ENCODE data around the gene TTC7B.
"Not testable (repeated sequence)": the region's sequence is repeated elsewhere in the genome, so short reads cannot be mapped to it uniquely, and the experiment has no call there.

TTC7B gene

DNA sequence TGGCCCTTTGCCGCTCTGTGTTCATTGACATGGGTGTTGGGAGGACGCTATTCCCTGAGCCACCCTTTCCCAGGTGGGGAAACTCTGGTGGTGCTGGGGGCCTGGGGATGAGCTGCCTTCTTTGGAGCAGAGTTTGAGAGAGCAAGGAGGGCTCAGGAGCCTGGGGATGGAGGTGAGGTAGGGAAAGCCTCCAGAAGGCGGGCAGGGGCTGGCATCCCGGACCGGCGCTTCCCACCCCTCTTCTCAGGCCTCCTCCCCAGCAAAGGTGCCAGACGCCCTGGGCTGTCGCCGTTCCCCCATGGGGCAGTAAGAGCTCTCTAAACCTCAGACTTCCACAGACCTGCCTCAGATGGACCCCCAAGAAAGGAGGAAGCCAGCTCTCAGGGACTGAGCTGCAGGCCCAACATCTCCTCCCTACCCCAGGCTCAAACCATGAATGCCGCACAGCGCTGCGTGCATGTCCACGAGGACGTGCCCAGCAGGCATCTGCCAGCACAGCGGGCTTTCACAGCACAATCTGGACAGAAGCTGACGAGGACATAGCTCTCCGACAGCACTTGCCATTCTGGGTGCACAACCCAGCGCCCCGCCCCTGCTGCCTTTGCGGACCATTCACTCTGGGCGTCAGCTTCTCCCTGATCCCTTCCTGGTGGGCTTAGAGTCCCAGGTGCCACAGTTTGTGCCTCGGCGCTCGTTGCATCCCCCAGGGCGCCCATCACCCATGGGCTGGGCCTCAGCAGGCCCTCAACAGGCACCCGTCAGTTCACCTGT lies 14.9 kb upstream of the TTC7B start:
- DNase-seq (ENCODE audit: extremely low read depth in 1 of 2, low read depth in 1 of 2), result no peak

DNA sequence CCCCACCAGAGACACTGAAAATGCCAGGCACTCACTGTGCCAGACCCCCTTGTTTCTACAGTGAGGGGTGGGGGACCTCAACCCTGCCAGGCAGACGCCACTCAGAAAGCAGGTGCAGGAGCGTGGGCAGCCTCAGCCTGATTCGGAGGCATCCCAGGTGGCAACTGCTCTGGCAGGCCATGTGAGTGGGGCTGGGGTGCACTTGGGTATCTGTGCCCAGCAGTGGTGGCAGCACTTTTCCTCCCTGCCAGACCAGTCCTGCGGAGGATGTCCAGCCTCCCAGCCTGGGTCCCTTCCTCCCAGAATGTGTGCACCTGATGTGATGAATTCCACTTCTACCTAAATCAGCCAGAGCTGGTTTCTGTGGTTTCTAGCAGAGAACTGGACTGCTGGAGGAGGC lies 13.4 kb upstream of the TTC7B start:
- DNase-seq (ENCODE audit: extremely low read depth in 1 of 2, low read depth in 1 of 2), result no peak

DNA sequence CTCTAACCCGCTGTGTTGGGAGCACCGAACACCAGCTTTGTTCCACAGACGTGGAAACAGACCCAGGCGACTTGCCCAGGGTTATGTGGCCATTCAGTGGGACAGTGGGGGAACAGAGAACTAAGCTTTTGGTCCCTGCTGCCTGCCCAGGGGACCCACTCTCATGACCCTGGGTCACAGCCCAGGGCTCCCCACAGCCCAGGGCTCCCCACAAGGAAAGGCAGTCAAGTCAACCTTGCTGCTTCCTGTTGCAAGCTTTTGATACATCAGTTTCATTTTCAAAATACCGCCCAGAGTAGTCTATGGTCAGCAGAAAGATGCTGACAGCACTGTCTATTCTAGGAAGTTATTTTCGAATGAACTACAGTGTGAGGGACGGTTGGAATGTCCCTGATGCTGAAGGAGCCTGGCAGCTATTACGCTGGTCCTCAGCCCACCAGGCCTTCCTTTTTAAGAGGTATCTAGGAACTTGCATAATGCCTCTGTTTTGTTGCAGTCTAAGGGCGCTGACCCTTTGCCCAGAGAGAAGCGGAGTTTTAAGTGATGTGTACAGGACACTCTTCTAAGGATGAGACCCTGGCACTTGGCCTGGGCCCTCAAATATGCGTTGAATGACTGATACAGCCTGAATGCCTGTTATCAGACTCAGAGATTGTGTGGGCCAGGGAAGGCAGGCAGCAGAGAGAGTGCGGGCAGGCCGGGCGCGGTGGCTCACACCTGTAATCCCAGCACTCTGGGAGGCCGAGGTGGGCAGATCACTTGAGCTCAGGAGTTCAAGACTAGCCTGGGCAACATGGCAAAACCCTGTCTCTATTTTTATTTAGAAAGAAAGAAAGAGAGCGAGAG lies 12.6 kb upstream of the TTC7B start:
- no peak for DNase-seq (ENCODE audit: extremely low read depth in 1 of 2, low read depth in 1 of 2)

DNA sequence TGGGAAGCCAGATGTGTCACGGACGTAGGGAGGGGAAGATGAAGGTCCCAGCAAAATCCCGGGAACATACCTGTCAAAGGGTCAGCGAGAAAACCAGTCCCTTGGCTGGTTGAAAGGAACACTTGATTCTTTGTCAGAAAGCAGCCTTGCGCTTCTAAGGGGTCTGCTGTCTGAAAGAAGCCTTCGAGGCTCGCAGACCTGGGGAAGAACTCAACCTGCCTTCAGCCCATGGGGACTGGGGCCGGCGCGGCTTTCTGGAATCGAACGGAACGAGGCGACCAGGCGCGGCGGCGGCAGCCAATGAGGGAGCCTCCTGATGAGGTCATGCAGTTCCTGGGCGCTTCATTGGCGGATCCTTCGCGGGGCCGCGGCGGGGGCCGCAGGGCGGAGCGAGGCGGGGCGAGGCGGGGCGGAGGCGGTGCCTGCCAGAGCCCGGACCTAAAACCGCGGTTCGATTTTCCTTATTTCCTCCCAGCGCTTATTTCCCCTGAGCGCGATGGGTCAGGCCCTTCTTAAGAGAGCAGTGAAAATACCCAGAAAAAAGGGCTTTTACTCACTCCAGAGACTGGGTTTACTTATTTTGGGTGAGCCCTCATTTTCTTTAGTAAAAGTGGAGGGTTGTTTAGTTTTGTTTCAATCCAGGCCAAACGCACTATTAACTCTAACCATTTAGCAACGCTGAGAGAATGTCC lies 11.8 kb upstream of the TTC7B start:
- peak; percentile 84 to 89 for DNase-seq (ENCODE audit: extremely low read depth in 1 of 2, low read depth in 1 of 2)

DNA sequence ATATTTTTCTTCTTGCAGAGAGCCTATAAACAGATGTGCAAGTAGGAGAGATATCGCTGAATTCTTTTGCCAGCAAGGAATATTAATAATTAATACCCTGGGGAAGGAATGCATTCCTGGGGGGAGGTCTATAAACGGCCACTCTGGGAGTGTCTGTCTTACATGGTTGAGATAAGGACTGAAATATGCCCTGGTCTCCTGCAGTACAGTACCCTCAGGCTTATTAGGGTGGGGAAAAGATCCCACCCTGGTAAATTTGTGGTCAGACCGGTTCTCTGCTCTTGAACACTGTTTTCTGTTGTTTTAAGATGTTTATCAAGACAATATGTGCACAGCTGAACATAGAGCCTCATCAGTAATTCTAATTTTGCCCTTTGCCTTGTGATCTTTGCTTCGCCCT lies 7.3 kb upstream of the TTC7B start:
- not testable (repeated sequence) for DNase-seq (ENCODE audit: extremely low read depth in 1 of 2, low read depth in 1 of 2)

DNA sequence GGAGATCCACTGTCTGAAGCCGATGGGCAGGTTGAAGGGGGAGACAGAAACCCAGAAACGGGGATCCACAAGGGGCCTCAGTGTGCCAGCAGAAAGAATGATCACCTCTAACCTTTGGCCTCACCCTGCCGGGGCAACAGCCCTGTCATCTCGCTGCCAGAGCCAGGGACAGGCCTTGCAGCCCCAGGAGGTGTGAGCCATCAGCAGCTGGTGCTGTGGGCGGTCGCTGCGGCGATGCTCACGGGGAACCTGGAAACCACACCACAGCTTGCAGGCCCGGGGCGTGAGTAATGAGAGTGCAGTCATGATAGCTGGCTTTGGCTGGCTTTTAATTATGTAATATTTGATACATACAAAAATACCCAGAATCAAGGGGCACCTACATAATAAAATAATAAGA lies 4.7 kb upstream of the TTC7B start:
- peak; percentile 67 to 77 for DNase-seq (ENCODE audit: extremely low read depth in 1 of 2, low read depth in 1 of 2)

DNA sequence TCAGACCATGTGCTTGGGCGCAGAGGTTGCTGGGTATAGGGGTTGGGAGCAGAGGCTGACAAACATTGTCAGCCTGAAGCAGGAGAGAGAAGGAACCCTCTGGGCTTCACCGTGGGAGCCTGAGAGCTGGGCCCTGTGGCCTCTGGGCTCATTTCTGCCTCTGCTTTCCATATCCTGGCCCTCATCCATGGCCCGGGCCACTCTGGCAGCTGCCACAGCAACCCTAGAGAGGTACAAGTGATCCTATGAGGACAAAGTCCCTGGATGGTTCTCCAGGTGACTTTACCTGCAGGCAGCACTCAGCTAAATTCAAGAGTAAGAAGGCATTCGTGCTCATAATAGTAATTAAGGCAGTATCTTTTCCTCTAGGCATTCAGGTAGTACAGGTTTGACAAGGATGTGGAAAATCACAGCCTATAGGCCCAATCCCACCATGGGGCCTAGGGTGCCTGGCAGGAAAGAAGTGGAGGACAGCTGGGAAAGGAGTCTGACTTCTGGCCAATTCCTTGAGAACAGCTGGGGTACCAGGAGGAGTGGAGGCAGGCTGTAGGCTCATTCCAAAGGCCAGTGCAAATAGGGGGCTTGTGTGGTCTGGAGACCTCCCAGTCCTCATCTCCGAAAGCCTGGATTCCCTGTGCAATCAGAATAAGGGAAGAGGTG lies 3.6 kb upstream of the TTC7B start:
- DNase-seq (ENCODE audit: extremely low read depth in 1 of 2, low read depth in 1 of 2), result no peak

DNA sequence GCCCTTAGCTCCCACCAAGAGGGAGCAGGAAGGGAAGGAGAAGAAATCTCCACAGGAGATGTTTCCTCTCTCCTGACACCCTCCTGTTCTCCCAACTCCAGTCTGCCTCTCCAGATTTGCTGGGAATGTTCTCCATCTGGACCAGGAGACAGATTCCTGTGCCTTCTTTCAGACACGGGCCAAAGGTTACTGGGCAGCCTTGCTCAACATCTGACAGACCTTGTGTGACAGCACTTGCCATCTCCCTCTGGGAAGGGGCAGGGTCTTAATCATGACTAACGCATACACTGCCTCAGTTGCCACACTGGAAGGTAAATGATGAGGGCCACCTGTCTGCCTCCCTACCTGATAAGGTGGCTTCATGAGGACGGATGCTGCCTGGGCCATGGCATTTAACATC lies 2.5 kb upstream of the TTC7B start:
- no peak for DNase-seq (ENCODE audit: extremely low read depth in 1 of 2, low read depth in 1 of 2)

DNA sequence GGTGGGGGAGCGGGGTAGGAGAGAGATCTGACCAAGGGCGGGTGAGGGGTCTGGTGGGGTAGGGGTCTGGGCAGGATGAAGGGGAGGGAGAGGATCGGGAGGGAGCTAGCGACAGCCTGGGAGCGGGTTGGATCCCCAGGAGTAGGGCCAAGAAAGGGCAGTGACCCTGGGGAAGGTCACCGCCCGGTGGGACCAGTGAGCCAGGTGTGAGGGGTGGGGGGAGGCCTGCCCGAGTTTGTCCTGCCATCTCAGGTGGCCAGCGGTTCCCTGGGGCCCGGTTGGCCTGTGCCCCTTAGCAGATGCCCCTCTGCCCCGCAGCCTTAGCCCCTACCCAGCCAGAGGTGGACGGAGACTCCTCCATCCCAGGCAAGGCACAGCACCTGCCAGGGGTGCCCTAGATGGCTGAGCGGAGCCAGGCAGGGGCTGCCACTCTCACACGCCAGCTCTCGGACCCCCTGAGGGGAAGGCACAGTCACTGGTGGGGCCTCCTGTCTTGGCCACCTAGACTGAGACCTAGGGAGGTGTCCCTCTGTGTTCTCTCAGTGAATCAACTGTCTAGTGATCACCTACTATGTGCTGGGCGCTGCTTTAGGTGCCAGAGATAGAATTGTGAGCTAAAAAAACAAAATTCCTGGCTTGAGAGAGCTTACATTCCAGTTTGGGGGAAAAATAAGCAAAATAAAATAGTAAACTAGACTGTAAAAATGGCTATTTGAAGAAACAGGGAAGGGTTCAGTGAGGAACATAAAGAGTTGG lies 629 bp upstream of the TTC7B start:
- DNase-seq (ENCODE audit: extremely low read depth in 1 of 2, low read depth in 1 of 2), result no peak

DNA sequence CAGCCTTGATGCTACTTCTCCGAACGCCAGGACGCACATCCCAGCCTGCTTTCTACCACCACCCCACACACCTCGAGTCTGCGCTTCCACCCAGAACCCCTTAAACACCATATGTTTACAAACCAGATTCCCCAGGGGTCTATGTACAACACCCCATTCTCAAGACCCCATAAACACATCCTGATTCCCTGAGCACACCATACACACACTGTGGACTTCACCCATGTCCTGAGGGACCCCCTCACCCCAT lies 733 bp downstream of the TTC7B start:
- DNase-seq (ENCODE audit: extremely low read depth in 1 of 2, low read depth in 1 of 2), result no peak

DNA sequence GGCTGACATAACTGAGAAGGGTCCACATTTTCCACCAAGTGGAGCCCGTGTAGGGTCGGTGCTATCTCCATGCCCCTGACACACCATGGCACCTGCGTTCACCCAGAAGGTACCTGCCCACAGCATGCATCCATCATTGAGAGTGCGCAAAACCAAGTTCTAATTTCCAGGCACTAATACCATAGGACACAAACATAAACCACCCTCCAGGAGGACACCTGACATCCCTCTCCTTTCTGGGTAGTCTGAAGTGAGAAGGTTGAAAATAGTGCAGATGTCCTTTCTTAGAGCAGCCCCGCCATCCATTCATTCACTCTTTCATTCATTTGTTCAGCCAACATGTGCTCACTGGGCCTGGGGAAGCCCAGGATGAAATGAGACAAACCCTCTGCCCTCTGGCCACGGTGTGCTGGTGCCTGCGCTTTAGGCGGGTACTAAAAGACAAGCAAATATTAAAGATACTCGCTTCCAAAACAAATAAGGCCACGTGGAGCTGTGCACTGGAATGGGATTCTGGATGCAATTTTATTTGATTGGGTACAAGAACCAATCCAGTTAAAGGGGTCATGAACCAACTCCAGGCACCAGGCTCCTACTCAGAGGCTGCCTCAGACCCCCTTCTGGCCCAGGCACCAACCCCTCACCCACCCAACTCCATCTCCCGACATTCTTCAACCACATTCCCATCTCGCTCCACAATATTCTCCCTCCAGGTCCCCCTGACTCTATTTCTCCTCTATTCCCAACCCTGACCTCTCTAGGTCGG lies 1.2 kb downstream of the TTC7B start:
- DNase-seq (ENCODE audit: extremely low read depth in 1 of 2, low read depth in 1 of 2), result no peak

DNA sequence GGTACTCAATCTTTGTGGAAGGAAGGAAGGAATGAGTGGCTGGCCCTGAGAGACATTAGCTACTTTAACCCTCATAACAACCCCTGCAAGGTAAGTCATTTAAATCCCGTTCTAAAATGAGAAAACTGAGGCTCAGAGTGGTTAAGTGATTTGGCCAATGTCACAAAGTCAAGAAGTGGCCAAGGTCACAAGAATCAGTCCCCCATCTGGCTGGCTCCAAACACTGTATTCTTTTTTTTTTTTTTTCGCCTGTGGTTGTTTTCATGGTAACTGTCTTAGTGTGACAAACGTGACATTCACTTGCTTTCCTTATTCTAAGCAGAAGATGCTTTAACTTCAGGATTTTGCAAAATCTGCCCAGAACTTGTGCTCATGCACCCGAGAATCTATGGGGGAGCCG lies 2.8 kb downstream of the TTC7B start:
- no peak for DNase-seq (ENCODE audit: extremely low read depth in 1 of 2, low read depth in 1 of 2)

DNA sequence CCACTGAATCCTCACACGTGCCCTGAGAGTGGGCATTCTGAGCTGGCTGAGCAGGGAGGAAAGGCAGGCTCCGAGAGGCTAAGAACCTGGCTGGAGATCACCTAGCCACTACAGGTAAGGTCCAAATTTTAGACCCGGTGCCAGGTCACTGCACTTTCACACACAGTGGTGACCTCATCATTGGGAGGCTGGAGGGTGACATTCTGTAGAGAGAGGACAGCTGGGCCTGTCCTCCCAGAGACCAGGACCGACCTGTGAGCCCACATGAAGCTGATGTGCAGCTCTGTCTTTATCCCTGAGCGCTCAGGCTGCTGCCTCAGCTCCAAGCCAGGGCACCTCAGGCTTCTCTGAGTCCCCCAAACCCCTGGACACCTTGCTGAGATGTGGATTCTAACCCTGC lies 4.1 kb downstream of the TTC7B start:
- DNase-seq (ENCODE audit: extremely low read depth in 1 of 2, low read depth in 1 of 2), result no peak

DNA sequence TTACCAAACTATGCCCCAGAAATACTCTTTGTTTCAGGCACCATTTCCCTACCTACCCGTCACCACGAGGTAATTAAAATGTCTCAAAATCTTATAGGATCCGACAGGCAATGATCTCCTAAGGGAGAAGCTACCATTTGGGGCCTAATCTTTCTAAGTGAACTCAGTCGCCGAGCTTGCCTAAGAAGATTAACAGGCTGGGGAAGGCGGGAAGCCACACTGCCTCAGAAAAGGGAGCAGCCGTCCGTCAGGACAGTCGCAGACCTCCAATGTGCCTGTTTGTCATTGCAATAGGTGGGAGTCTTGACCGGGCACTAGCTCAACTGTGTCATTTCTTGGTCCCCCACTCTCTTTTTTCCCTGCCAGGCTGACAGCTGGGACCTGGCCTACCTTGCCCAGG lies 4.6 kb downstream of the TTC7B start:
- DNase-seq (ENCODE audit: extremely low read depth in 1 of 2, low read depth in 1 of 2), result no peak

DNA sequence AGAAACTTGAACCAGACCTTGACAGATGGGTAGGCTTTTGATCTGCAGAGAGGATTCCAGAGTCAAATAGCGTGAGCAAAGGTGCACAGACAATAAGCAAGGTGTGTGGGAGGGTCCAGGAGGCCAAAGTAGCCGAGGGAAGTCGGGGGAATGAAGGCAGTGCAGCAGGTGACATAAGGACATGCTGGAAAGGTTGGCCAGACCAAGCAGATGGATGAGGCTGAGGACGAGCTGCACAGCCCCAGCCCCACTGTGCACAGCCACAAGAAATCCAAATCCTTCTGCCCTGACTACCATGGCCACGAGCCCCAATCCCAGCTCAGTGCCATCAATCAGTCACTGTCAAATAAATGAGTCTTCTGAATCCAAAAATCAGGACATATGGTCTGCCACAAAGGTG lies 5.4 kb downstream of the TTC7B start:
- DNase-seq (ENCODE audit: extremely low read depth in 1 of 2, low read depth in 1 of 2), result no peak

DNA sequence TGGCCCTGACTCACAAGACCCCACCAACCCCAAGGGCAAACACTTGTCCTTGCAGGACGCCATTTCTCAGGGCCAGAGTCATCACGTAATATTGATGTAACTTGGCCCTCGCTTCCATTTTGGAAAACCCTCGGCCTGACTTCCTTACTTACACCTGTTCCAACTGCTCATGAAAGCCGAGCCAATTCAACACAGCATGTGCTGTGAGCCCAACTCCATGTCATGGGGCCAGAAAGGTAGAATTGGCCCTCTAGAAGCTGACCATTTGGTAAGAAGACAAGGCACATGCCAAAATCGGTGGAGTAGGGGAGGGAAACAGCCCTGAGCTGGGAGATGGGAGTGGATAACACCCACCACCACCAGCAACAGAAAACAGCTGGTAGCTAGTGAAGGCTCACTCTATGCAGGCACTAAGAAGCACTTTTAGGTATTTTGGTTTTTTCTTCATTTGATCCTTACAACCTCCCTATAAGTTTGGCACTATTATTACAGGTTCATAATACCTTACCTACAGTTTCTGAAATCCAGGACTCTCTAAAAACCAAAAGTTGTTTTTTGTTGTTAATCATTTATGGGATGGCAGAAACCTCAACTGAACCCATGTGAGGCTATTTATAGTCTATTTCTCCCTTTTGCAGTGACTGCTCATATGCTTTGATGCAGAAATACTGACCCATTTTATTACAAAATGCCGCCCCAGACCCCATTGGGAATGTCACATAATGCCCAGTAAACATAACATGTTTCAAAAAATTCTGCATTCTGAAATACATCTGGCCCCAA lies 6.5 kb downstream of the TTC7B start:
- no peak for DNase-seq (ENCODE audit: extremely low read depth in 1 of 2, low read depth in 1 of 2)

DNA sequence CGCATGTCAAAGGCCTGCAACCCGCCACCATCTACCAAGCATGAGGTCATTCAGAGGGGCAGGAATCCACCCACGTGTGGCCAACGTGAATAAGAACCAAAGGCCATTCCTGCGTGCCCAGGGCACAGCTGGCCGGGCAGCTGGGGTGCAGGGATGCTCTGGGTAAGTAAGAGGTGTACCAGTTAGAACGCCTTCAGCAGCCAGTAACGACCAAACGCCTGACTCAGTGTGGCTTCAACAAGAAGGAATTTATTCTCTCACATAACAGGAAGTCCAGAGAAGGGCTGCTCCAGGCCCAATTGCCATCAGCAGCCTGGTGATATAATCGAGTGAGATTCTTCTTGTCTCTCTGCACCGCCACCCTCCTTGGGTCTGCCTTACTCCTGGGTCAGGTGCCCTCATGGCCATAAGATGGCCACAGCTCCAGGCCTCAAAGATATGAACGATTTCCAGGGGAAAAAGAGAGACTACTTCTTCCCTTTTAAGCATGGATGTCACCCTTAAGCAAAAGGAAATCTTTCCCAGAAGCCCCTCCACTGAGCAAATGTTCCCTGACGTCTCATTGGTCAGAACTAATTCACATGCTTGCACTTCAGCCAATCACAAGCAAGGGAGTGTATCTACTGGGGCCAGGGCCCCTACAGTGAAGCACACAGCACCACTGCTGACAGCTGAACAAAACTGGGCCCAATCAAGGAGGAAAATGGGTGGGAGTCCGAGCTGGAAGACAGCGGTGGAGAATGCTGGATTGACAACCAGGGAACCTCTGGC lies 7.3 kb downstream of the TTC7B start:
- no peak for DNase-seq (ENCODE audit: extremely low read depth in 1 of 2, low read depth in 1 of 2)

DNA sequence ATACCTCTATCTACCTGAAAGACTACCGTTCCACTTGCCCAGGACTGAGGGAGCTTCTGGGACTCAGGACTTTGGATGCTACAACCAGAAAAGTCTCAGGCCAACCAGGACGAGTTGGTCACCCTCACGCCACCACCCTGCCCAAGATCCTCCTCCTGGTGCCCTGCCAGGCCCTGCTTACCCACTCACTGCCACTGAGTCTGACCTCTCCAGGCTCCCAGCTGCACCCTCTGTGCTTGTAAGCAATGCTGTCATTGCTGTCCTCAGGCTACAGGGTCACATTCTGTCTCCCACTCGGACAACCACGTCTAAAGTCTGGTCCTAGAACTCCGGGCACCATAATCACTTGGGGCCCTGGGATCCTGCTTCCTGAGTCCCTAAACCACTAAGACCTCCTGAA lies 9.2 kb downstream of the TTC7B start:
- DNase-seq (ENCODE audit: extremely low read depth in 1 of 2, low read depth in 1 of 2), result no peak

Measured in stimulated activated CD8-positive, alpha-beta memory T cell treated with anti-CD3 and anti-CD28 coated beads, Interleukin-7, amount 100 ng/mL, for 48 hours (primary cell).